ENCODE results near the gene DPM3. TPM values are rescaled to one million over a fixed set of nuclear protein-coding genes. Genes with fewer than 3 reads are reported as not detected.

DPM3 gene
- total and polyA plus RNA-seq, 2 of the 13 experiments (the other 11 are each of a cell fraction or from before 2014, with no cell fraction given) = 23.2 to 53.4 TPM

- TF ChIP-seq CREBL2 (CRISPR knock-in tag; IDR thresholded peaks at IDR 0.05; ENCODE audit: borderline replicate concordance) = peak; percentile 25; the same call in 1 of the 2 replicates
- peak; percentile 99 for TF ChIP-seq SKIL (CRISPR knock-in tag; IDR thresholded peaks at IDR 0.05; ENCODE audit: borderline replicate concordance)
- TF ChIP-seq ZBTB40 (IDR thresholded peaks at IDR 0.05) = no peak
- TF ChIP-seq ZBTB40 (CRISPR knock-in tag; IDR thresholded peaks at IDR 0.05) = peak; percentile 95
- peak; percentile 95 for TF ChIP-seq SKI (IDR thresholded peaks at IDR 0.05; ENCODE audit: partially characterized antibody)
- peak; percentile 96 for TF ChIP-seq ZNF547 (CRISPR knock-in tag; IDR thresholded peaks at IDR 0.05)
- no peak; the same call in 1 of the 2 replicates for TF ChIP-seq ZBTB37 (CRISPR knock-in tag; IDR thresholded peaks at IDR 0.05)
- no peak for TF ChIP-seq CBX2 (IDR thresholded peaks at IDR 0.05; ENCODE audit: low read depth, low read length)
- no peak for TF ChIP-seq CBX2 (CRISPR knock-in tag; IDR thresholded peaks at IDR 0.05; ENCODE audit: low read depth)
- peak; percentile 69; the same call in 1 of the 2 replicates for TF ChIP-seq TSC22D2 (CRISPR knock-in tag; IDR thresholded peaks at IDR 0.05; ENCODE audit: borderline replicate concordance)
- TF ChIP-seq REL (CRISPR knock-in tag; conservative IDR thresholded peaks at IDR 0.05) = peak; percentile 89; the same call in 1 of the 2 replicates
- TF ChIP-seq PHF5A (CRISPR knock-in tag; IDR thresholded peaks at IDR 0.05; ENCODE audit: low read depth, unreplicated experiment) = peak; percentile 69
- TF ChIP-seq KLF15 (CRISPR knock-in tag; IDR thresholded peaks at IDR 0.05; ENCODE audit: borderline replicate concordance) = peak; percentile 86
Measured at GRCh38 chr1:155125946-155126555, 14.3 kb downstream of the DPM3 start (continued).
